Panc1 (cell line): ENCODE results near the gene TMEM203. TPM values are rescaled to one million over a fixed set of nuclear protein-coding genes. Genes with fewer than 3 reads are reported as not detected.

Experiments
- ATAC-seq: fragments of 200-7000 bp; cut with Tn5 transposase; 2 replicates; pipeline ENCODE4 v1.9.1; 2020; ENCODE audit warnings: mild to moderate bottlenecking, moderate library complexity
- BruUV-seq: library from RNA; stranded (reverse); fragments of 400-500 nt; replicated peaks from 2 replicates; lab custom pipeline; 2021; lab: Mats Ljungman, UMichigan
- CTCF ChIA-PET: fragments of 300-600 bp; sonication (Branson Sonifier 250); formaldehyde crosslinking; loops from one replicate; lab custom pipeline; 2022; ENCODE audit warnings: antibody characterized with exemption; lab: Charles Lee
- POLR2A ChIA-PET: fragments of 300-600 bp; sonication (Branson Sonifier 250); formaldehyde crosslinking; loops from one replicate; lab custom pipeline; 2022; ENCODE audit warnings: antibody characterized with exemption; lab: Charles Lee
- DNase-seq: peaks from one replicate; pipeline ENCODE4 v3.0.0-alpha.2; 2010; ENCODE audit warnings: low read depth, low spot score
- H3K27ac ChIP-seq: 2 replicates; pipeline ENCODE4 v1.5.1; 2011; ENCODE audit warnings: mild to moderate bottlenecking, low read length, inconsistent platforms
- H3K27me3 ChIP-seq: fragments of 200-500 bp; sonication (Bioruptor generic); 2 replicates; pipeline ENCODE4 v1.6.0; 2014; ENCODE audit warnings: low read length, inconsistent platforms; ENCODE audit not compliant: control insufficient read depth, insufficient read depth
- H3K36me3 ChIP-seq: fragments of 200-500 bp; sonication (Bioruptor generic); 2 replicates; pipeline ENCODE4 v1.5.1; 2014; ENCODE audit warnings: inconsistent platforms, mild to moderate bottlenecking, low read length, moderate library complexity; ENCODE audit not compliant: control insufficient read depth, insufficient read depth
- H3K4me1 ChIP-seq: 2 replicates; pipeline ENCODE4 v1.5.1; 2011; ENCODE audit warnings: inconsistent platforms, mild to moderate bottlenecking, low read length, moderate library complexity; ENCODE audit not compliant: control insufficient read depth, insufficient read depth
- H3K4me3 ChIP-seq, 2 experiments: 2 replicates each; pipeline ENCODE4 v1.5.1; 2011 to 2012; ENCODE audit warnings: low read depth in 2 of 2, low read length in 2 of 2, mild to moderate bottlenecking in 2 of 2, inconsistent platforms in 1 of 2, moderate library complexity in 1 of 2
- H3K9me3 ChIP-seq: fragments of 200-500 bp; sonication (Bioruptor generic); 2 replicates; pipeline ENCODE4 v1.5.1; 2014; ENCODE audit warnings: low read depth, mild to moderate bottlenecking, inconsistent platforms, low read length, moderate library complexity; ENCODE audit not compliant: control insufficient read depth, insufficient read depth
- CTCF ChIP-seq: fragments of 450-650 bp; IDR thresholded peaks from 2 replicates; pipeline ENCODE4 v1.5.1; 2017; ENCODE audit warnings: mild to moderate bottlenecking
- POLR2AphosphoS5 ChIP-seq: IDR thresholded peaks from 2 replicates; pipeline ENCODE4 v1.6.1; 2012; ENCODE audit warnings: mild to moderate bottlenecking, low read depth, low read length, moderate library complexity
- REST ChIP-seq, 2 experiments: IDR thresholded peaks; 2 replicates each; pipeline ENCODE4 v1.6.1; 2011 to 2012; ENCODE audit warnings: low read depth in 2 of 2, control low read depth in 1 of 2, low read length in 1 of 2, mild to moderate bottlenecking in 1 of 2, moderate library complexity in 1 of 2; ENCODE audit not compliant: insufficient read depth in 1 of 2
- SIN3A ChIP-seq: IDR thresholded peaks from 2 replicates; pipeline ENCODE4 v1.6.1; 2012; ENCODE audit warnings: low read depth, mild to moderate bottlenecking, low read length, moderate library complexity, borderline replicate concordance; ENCODE audit not compliant: insufficient read depth
- TCF7L2 ChIP-seq: IDR thresholded peaks from 2 replicates; pipeline ENCODE4 v1.6.1; 2011; ENCODE audit warnings: mild to moderate bottlenecking, low read depth, low read length, inconsistent platforms
- in situ Hi-C: cut with HindIII; loops from 2 replicates; pipeline ENCODE4 v1.10.0; 2016; ENCODE audit warnings: low sequenced_read_pairs, low pct_unique_long_range_greater_than_20kb
- intact Hi-C: fragments of 100-400 bp; cut with micrococcal nuclease; formaldehyde crosslinking; loops from one replicate; pipeline ENCODE4 v1.10.0; 2022; ENCODE audit not compliant: unreplicated experiment
- total RNA-seq: library from RNA; stranded (reverse); gene quantifications from one replicate; pipeline ENCODE4 v1.2.1, GENCODE V29; 2021; ENCODE audit not compliant: unreplicated experiment

Gene TMEM203
- total RNA-seq, 1 experiment from 2014 or later: 25.4 TPM

- DNase-seq: peak; percentile 78
- ATAC-seq: peak; percentile 92
- H3K4me1 ChIP-seq: peaks cover 32% of the 10 kb centered on the region
- no TSS peak for BruUV-seq
- peak within 1 kb of the TSS; percentile 65 for H3K27ac ChIP-seq
- ChIA-PET POLR2A (interaction anchor here (0.5 to 0.8 kb wide), 2 partner anchors 10 to 86 kb away, joined by 4 read pairs; partner anchors contain the start of gene DPP7), CTCF (interaction anchor here (1.1 kb wide), 1 partner anchor 36 kb away, joined by 8 read pairs; no protein-coding TSS in a partner anchor)
- H3K4me3 ChIP-seq: peak within 1 kb of the TSS; percentile 60 to 63
- H3K9me3 ChIP-seq: no peaks in the 10 kb centered on the region
- TF ChIP-seq REST (IDR thresholded peaks at IDR 0.05; ENCODE audit: insufficient read depth in 1 of 2, low read depth in 2 of 2, low read length in 1 of 2) (no peak), TCF7L2 (no peak), CTCF (no peak), SIN3A (peak; percentile 92; the same call in 1 of the 2 replicates), POLR2AphosphoS5 (peak; percentile 62)
- in situ Hi-C loops (no loop called here), intact Hi-C loops (no loop called here)
- H3K36me3 ChIP-seq: no peaks in the 10 kb centered on the region; the same call in 1 of the 2 replicates
- no peaks in the 10 kb centered on the region for H3K27me3 ChIP-seq
Measured at GRCh38 chr9:137200311-137201204, 4.9 kb downstream of the TMEM203 start, which contains the start of gene TPRN. TSS of gene TPRN (minus strand) at chr9:137200741. CDS start at chr9:137200711, 30 bp downstream.

- Histone ChIP-seq H3K27ac (peak overlapping the region; percentile 12; the same call in 1 of the 2 replicates), H3K4me3 (peak overlapping the region; percentile 34 to 45), H3K9me3 (no peaks in the 10 kb centered on the region), H3K4me1 (peaks cover 40% of the 10 kb centered on the region), H3K27me3 (no peaks in the 10 kb centered on the region), H3K36me3 (no peaks in the 10 kb centered on the region)
- in situ Hi-C loops (no loop called here), intact Hi-C loops (no loop called here)
- TF ChIP-seq CTCF (no peak), POLR2AphosphoS5 (no peak), TCF7L2 (no peak), REST (IDR thresholded peaks at IDR 0.05; ENCODE audit: insufficient read depth in 1 of 2, low read depth in 2 of 2, low read length in 1 of 2) (no peak), SIN3A (no peak)
- ATAC-seq: no peak
- ChIA-PET CTCF (interaction anchor here (1.5 kb wide), 1 partner anchor 10 kb away, joined by 4 read pairs; no protein-coding TSS in a partner anchor), POLR2A (no interaction called here)
- DNase-seq: no peak
- no TSS peak for BruUV-seq
Measured at GRCh38 chr9:137199411-137200121, 5.9 kb downstream of the TMEM203 start.
